RKO (cell line): ENCODE results near the gene SIMC1.
A peak's percentile ranks its signal among the peaks of the same experiment; 100 is the strongest.

Experiments
- DNase-seq: peaks from one replicate; pipeline ENCODE4 v3.0.0-alpha.2; 2016; ENCODE audit warnings: low spot score

SIMC1 gene

GRCh38 chr5:176317534-176318374, 79.5 kb downstream of the SIMC1 start:
- no peak for DNase-seq

DNA sequence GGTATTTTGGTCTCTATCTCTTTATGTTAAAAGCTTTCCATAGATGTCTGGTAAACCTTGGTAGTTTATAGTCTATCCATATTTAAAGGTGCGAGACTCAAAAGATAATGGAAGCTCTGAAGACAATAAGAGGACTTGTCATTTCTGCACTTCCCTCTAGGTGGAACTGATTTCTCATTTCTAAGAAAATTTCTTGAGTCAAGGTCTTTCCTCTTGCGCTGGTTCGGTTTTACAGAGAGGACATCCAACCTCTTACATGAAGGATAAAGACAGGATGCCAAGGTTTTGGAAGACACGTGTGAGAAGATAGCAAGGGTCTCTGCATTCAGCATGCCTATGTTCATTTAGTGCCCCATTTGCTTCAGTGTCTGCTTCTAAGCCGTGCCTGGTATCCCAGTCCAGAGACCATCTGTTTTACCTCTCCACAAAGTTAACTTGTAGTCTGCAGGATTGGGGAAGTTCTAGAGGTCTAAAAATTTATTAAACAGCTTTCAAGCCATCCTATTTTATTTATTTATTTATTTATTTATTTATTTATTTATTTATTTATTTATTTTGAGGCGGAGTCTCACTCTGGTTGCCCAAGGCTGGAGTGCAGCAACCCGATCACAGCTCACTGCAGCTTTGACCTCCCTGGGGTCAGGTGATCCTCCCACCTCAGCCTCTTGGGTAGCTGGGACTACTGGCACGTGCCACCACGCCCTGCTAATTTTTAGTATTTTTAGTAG, 81.8 kb downstream of the SIMC1 start:
- peak; percentile 44 for DNase-seq

DNA sequence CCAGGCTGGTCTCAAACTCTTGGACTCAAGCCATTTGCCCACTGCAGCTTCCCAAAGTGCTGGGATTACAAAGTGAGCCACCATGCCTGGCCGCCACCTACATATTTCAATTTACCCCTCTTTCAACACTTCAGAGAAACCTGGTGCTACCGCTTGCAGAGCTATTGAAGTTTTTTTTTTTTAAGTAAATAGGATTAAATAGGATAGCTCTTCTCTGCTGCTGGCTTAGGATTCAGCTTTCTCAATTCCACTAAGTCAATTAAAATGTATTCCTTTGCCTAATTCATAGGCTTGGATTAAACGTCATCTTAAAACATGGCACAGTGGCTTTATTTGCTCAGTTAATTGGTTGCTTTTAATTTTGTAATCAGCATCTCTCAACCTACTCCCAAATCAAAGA, 82.4 kb downstream of the SIMC1 start:
- DNase-seq, result no peak

DNA sequence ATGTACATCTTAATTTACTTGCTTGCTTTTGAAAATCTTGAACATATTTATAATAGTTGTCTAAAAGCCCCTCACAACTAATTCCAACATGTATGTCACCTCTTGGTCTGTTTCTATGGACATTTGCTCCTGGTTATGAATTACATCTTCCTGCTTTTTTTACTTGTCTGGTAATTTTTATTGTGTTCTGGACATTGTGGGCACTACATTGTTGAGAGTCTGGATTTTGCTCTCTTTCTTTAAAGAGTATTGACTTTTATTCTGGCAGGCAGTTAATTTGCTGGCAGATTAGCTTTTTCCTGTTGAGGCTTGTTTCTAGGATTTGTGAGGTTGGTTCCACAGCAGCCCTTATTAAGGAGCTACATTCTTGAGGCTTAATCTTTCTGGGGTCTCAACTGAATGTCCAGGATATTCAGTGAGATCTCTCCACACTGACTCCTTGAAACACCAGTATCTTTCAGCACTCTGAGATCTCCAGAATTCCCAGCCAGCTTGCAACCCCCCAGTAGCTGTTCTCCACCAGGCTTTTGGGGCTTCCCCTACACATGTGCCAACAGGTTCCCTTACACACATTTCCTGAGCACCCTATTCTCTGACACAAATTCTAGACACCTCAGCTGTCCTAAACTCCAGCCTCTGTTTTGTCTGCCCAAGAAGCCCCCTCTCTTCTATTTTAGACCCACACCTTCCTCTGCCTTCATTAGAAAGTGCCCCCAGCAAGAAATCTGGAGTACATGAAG, 96.0 kb downstream of the SIMC1 start:
- no peak for DNase-seq

- DNase-seq, result no peak
Measured at GRCh38 chr5:176337913-176338312, 99.7 kb downstream of the SIMC1 start.

DNA sequence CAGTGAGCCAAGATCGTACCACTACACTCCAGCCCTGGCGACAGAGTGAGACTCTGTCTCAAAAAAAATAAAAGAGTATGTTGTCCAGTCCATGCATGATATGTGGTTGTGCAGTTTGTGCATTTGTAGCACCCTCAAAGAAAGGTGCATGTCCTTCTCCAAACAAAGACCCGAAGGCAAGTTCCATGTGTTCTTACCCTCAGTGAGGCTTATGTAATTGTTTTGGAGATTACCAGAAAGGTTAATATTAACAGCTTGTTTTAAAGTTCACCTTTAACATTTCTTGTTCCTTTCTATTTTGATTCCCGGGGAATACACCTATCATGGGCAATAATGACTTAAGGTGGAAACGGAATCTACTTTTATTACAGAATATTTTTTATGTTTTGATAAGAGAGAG, 101.1 kb downstream of the SIMC1 start:
- no peak for DNase-seq

DNA sequence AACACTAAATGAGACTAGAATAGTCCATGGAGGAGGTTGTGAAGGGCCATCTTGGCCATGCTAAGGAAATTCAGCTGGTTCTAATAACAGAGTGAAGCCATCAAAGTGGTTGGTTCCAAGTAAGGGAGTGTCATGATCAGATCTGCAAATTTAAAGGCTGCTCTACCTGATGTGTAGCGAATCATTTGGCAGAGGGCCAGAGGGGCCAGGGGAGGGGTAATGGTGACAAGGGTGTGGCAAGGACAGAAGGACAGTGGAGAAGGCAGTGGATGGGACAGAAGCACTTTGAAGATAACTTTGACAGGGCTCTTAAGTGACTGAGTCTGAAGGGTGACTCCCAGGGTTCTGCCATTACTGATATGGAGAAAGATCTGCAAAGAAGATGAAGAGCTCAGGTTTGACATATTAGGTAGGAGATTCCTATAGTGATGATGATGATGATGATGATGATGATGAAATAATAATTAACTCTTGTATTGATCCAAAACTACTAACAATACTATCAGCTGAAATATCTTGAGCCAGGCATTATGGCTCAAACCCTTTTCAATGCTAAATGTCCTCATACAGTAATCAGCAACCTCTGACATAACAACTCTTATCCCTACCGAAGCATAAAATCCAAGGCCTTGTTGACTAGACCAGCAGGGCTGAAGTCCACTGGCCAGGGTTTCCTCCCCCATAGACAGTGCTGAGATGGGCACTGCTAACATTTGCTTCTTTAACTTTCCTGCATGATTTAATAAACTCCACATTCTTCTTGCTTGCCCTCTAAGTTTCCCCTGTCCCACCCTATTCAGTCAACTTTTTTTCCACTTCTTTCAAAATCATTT, 103.3 kb downstream of the SIMC1 start:
- DNase-seq, result no peak

DNA sequence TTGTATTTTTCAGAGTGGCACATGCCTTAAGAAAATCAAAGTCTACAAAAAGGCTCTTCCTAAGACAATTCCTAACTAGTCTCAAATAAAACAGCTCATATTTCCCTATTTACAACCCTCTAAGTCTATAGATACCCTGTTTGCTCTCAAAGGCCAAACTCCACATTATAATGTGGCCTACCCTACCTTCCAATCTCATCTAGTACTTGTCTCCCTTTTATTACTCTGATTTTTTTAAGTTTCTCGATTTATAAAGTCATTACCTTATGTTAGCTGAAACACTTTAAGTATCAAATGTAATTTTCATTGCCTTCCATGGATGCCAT, 103.9 kb downstream of the SIMC1 start:
- no peak for DNase-seq

DNA sequence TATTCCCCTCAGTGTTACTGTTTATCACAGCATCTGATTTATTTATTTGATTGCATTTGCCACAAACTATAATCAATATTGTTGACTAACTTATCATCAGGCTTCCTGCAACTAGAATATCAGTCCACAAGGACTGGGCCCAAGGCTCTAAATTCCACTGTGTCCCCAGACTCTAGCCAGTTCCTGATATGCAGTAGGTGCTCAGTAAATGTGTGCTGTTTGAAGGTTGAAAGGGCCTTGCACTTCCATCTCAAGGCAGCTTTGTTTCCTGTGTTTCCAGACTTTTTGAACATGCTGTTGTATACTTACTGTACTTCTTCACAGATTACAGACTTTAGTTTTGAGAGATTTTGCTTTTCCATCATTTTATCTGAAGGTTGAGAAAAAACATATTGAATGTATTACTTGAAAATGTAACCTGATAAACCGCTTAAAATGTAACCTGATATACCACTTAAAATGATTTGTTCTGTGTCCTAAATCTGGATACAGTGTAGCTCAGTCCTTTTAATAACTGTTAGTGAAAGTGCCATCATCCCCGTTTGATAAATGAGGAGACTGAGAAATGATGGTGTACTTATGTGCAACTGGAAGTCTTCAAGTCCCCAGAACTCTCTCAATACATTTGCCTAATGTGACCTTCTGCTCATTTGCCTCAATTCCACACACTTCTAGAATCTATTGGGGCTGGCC, 104.7 kb downstream of the SIMC1 start:
- no peak for DNase-seq

DNA sequence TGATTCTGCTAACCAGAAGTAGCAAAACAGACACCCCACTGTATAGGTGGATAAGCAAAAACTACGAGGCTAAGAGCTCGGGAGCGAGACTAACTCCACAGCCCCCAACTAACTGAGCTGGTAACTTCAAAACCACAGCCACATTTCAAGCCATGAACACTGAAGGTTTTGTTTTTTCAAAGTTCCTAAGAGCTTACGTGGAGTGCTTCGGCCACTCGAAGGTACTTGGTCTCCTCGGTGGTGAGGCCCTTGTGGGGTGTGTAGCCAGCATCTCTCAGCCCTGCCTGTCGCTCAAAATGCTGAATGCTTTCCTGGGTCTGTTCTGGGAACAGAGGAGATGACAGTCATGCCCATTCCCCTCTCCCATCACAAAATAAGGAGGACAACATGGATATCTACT, 112.2 kb downstream of the SIMC1 start:
- DNase-seq, result no peak

- no peak for DNase-seq
Measured at GRCh38 chr5:176352116-176352878, 114.1 kb downstream of the SIMC1 start.

- no peak for DNase-seq
Measured at GRCh38 chr5:176353533-176353932, 115.3 kb downstream of the SIMC1 start.

GRCh38 chr5:176355400-176356178, 117.4 kb downstream of the SIMC1 start:
- no peak for DNase-seq

DNA sequence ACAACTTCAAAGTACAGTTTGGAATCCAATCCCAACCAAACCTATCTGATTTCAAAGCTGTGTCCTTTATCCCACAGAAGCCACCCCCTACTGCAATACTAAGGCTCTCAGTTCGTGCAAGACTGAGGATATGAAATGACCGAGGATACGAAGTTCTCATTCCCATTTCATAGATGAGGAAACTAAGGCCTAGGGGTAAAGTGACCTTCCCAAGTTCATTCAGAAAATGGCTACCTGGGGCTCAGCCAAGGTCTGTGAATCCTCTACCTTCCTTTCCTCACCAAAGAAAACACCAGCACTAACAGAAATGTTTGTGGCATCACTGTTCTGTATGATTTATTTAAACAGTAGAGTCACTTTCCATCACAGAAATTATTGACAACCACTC, 117.9 kb downstream of the SIMC1 start:
- DNase-seq, result no peak

DNA sequence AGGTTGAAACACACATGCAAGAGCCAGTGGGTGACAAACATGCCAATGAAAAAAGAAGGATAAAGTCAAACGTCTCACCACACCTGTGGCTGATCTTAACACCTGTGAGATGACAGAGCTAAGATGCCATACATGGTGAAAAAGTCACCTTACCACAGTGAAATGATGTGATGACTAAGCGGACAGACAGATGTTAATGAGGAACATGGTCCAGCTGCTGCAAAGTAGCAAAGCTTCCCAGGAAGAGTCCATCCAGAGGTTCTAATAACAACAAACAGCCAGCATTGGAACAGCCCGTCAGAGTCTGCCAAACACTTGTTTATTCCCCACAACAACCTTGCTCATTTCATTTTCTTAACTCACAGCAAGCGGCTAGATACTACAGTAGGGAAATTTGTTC, 121.4 kb downstream of the SIMC1 start:
- DNase-seq, result peak; percentile 77

- DNase-seq, result peak; percentile 19
Measured at GRCh38 chr5:176360894-176361436, 122.7 kb downstream of the SIMC1 start.

- peak; percentile 91 for DNase-seq
Measured at GRCh38 chr5:176361437-176362232, 123.4 kb downstream of the SIMC1 start, which contains the start of gene KIAA1191. TSS of gene KIAA1191 (minus strand) at chr5:176361764. CDS start at chr5:176359508, 2,256 bp downstream.

GRCh38 chr5:176362233-176362490, 123.9 kb downstream of the SIMC1 start:
- DNase-seq, result no peak
